ENCODE results near the gene IL1RAP. TPM values are rescaled to one million over a fixed set of nuclear protein-coding genes. Genes with fewer than 3 reads are reported as not detected.
A peak's percentile ranks its signal among the peaks of the same experiment; 100 is the strongest.

The IL1RAP gene
- polyA plus RNA-seq, 3 donors: 8.0 to 12.6 (median 11.8) TPM

DNA sequence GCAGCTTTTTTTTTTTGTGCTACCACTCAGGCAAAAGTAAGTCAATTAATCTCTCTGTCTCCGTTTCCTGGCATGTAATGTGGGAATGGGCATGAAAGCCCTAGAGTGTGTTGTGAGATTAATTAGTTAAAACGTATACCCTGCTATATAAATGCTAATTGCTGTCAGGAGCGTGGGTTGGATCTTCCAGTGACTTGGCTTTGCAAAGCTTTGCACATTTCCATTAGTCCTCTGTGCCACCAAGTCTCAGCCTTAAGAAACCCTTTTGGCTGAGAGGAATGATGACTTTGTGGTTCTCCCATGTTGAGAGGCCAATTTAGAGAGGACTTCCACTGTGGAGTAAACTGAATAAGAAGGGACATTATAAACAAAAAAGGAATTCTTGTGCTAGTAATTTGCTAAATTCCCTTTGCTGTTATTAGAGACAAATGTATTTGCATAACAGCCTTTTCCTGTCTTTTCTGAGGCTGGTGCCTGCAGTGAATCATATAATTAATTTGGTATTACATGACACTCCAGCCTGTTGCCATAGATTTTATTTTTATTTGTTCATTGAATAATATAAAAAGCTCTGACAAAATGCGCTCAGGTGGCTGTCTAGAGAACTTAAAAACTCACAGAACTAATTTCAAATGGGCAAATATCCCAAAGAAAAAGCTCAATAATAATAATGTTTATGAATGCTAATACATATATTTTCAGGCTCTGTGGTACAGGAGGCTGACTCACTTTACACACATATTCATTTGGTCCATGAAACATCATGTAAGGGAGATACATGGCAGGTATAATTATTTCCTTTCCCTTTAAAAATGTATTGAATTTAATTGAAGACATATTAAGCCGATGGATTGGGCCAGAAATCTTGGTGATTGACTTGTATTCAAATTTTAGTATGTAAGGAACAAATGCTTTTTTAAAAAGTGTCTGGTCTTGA, 82.7 kb downstream of the IL1RAP start:
- no peaks in the 10 kb centered on the region for H3K36me3 ChIP-seq (replicated peaks in 1 of 2; ENCODE audit: control insufficient read depth in 1 of 2, insufficient read depth in 2 of 2, low read length in 2 of 2)
- no peaks in the 10 kb centered on the region for H3K4me1 ChIP-seq (ENCODE audit: control insufficient read depth in 1 of 2, insufficient read depth in 2 of 2, low read length in 2 of 2)
- no peak overlapping the region for H3K4me3 ChIP-seq (replicated peaks in 1 of 3; ENCODE audit: low read depth in 2 of 3, low read length in 3 of 3)
- intact Hi-C loops (cut with micrococcal nuclease): no loop called here
- Mint-ChIP-seq H3K9me3 (peaks cover 0 to 13% (median 8%) of the 10 kb centered on the region in 7 donors), H3K4me1 (no peaks in the 10 kb centered on the region), H3K27ac (peak overlapping the region in 1 of 7 donors; percentile 15), H3K4me3 (no peak overlapping the region), H3K36me3 (peaks cover 0 to 20% of the 10 kb centered on the region in 2 donors), H3K27me3 (ENCODE audit: low read depth in 3 of 3) (peaks cover 0 to 3% (median 0%) of the 10 kb centered on the region in 3 donors)
- TF ChIP-seq, protein P1, sequence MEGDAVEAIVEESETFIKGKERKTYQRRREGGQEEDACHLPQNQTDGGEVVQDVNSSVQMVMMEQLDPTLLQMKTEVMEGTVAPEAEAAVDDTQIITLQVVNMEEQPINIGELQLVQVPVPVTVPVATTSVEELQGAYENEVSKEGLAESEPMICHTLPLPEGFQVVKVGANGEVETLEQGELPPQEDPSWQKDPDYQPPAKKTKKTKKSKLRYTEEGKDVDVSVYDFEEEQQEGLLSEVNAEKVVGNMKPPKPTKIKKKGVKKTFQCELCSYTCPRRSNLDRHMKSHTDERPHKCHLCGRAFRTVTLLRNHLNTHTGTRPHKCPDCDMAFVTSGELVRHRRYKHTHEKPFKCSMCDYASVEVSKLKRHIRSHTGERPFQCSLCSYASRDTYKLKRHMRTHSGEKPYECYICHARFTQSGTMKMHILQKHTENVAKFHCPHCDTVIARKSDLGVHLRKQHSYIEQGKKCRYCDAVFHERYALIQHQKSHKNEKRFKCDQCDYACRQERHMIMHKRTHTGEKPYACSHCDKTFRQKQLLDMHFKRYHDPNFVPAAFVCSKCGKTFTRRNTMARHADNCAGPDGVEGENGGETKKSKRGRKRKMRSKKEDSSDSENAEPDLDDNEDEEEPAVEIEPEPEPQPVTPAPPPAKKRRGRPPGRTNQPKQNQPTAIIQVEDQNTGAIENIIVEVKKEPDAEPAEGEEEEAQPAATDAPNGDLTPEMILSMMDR (IDR thresholded peaks at IDR 0.05): no peak
- no peak overlapping the region for H3K27ac ChIP-seq (ENCODE audit: low read depth in 1 of 2, low read length in 2 of 2)
- H3K9ac ChIP-seq (ENCODE audit: insufficient read depth, low read length, poor library complexity, severe bottlenecking): no peak overlapping the region
- no peaks in the 10 kb centered on the region for H4K20me1 ChIP-seq (ENCODE audit: insufficient read depth, low read length)
- H3K27me3 ChIP-seq (ENCODE audit: control insufficient read depth in 2 of 2, insufficient read depth in 2 of 2, low read length in 2 of 2): no peaks in the 10 kb centered on the region
- no peak for DNase-seq
- WGBS (ENCODE audit: insufficient coverage): 100% methylated on average over 1 of the region's 5 CpGs
- H3K9me3 ChIP-seq (replicated peaks in 1 of 2; ENCODE audit: control insufficient read depth in 1 of 2, insufficient read depth in 1 of 2, low read length in 2 of 2): no peaks in the 10 kb centered on the region
- H3K4me2 ChIP-seq (replicated peaks; ENCODE audit: extremely low read depth, low read length, poor library complexity, severe bottlenecking): no peak overlapping the region
- H2AFZ ChIP-seq (ENCODE audit: insufficient read depth, low read depth, low read length, poor library complexity, severe bottlenecking): no peak overlapping the region
- H3K79me2 ChIP-seq (ENCODE audit: insufficient read depth, low read length): no peaks in the 10 kb centered on the region

DNA sequence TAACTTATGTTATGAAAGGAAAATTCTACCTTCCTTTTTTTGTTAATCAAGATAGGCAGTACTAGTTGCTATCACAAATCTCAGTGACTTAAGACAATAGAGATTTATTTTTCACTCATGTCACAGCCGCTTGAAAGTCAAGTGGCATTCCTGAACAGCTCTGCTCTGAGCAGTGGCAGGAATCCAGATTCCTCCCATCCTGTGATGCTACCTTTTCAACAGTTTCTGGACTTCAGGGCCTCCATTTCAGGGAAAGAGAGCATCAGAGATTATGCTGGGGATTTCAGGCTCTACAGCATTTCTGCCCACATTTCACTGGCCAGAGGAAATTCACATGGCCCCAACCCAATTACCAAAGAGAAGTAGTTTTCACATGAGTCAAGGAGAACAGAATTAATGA, 83.4 kb downstream of the IL1RAP start:
- Histone ChIP-seq H3K4me1 (ENCODE audit: control insufficient read depth in 1 of 2, insufficient read depth in 2 of 2, low read length in 2 of 2) (no peaks in the 10 kb centered on the region), H3K36me3 (replicated peaks in 1 of 2; ENCODE audit: control insufficient read depth in 1 of 2, insufficient read depth in 2 of 2, low read length in 2 of 2) (no peaks in the 10 kb centered on the region), H3K4me3 (replicated peaks in 1 of 3; ENCODE audit: low read depth in 2 of 3, low read length in 3 of 3) (no peak overlapping the region), H4K20me1 (ENCODE audit: insufficient read depth, low read length) (no peaks in the 10 kb centered on the region), H3K4me2 (replicated peaks; ENCODE audit: extremely low read depth, low read length, poor library complexity, severe bottlenecking) (no peak overlapping the region), H3K9me3 (replicated peaks in 1 of 2; ENCODE audit: control insufficient read depth in 1 of 2, insufficient read depth in 1 of 2, low read length in 2 of 2) (no peaks in the 10 kb centered on the region), H3K27ac (ENCODE audit: low read depth in 1 of 2, low read length in 2 of 2) (no peak overlapping the region), H3K9ac (ENCODE audit: insufficient read depth, low read length, poor library complexity, severe bottlenecking) (no peak overlapping the region), H3K27me3 (ENCODE audit: control insufficient read depth in 2 of 2, insufficient read depth in 2 of 2, low read length in 2 of 2) (no peaks in the 10 kb centered on the region), H3K79me2 (ENCODE audit: insufficient read depth, low read length) (no peaks in the 10 kb centered on the region), H2AFZ (ENCODE audit: insufficient read depth, low read depth, low read length, poor library complexity, severe bottlenecking) (no peak overlapping the region)
- no peak for DNase-seq
- Mint-ChIP-seq H3K4me3 (no peak overlapping the region), H3K9me3 (peaks cover 0 to 13% (median 8%) of the 10 kb centered on the region in 7 donors), H3K4me1 (no peaks in the 10 kb centered on the region), H3K36me3 (peaks cover 0 to 17% of the 10 kb centered on the region in 2 donors), H3K27ac (peak overlapping the region in 1 of 7 donors; percentile 25), H3K27me3 (ENCODE audit: low read depth in 3 of 3) (peaks cover 0 to 3% (median 0%) of the 10 kb centered on the region in 3 donors)
- TF ChIP-seq, protein P1 (IDR thresholded peaks at IDR 0.05): no peak
- intact Hi-C loops (cut with micrococcal nuclease): no loop called here
- WGBS (ENCODE audit: insufficient coverage): 82% methylated on average over 1 of the region's 1 CpG

Measured in CD14-positive monocyte (primary cell).